Smooth muscle cell of the coronary artery (primary cell): Measurements from ENCODE around the gene PPARD. TPM values are rescaled to one million over a fixed set of nuclear protein-coding genes. Genes with fewer than 3 reads are reported as not detected.

Experiments
- total RNA-seq: library from RNA; depleted of rRNA; stranded (reverse); fragments of >200 nt; gene quantifications from 2 replicates; pipeline ENCODE4 v1.2.3, GENCODE V29; 2014; ENCODE audit warnings: low replicate concordance

Gene PPARD
- total RNA-seq, result 5.4 and 10.0 TPM in 2 replicates

DNA sequence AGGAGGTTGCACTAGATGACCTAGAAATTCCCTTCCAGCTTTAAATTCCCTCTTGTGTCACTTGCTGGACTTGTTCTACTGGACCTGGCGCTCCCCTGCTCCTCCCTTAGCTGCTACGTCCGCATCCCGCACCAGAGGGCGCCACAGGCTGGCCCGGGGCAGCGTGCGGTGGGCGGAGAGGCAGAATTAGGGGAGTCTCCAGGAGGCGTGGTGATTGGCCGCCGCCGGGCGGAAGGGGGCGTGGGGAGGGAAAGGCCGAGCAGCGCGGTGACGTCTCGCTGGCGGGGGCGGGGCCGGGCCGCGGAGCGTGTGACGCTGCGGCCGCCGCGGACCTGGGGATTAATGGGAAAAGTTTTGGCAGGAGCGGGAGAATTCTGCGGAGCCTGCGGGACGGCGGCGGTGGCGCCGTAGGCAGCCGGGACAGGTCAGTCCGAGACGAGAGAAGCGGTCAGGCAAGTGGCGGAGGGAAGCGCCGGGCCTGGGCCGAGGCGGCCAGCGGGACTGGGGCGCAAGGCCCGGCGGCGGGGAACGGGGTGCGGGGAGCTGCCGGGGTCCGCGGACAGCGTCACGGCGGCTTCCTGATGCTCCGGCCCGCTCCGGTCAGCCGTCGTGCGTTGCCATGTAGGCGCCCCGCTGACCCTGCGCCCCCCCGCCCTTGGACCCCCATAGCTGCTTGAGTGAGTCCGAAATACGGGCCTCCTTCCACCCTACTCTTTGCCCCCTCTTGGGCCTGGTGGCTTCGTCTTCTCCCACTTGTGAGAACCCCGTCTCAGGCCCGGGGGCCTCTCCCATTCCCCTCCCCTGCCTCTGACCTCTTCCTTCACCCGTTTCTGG, at the start of gene PPARD:
TSS of gene PPARD (plus strand) at position 301 of the 834 bp plus-strand sequence. CDS start 68,530 bp downstream, outside the sequence.

DNA sequence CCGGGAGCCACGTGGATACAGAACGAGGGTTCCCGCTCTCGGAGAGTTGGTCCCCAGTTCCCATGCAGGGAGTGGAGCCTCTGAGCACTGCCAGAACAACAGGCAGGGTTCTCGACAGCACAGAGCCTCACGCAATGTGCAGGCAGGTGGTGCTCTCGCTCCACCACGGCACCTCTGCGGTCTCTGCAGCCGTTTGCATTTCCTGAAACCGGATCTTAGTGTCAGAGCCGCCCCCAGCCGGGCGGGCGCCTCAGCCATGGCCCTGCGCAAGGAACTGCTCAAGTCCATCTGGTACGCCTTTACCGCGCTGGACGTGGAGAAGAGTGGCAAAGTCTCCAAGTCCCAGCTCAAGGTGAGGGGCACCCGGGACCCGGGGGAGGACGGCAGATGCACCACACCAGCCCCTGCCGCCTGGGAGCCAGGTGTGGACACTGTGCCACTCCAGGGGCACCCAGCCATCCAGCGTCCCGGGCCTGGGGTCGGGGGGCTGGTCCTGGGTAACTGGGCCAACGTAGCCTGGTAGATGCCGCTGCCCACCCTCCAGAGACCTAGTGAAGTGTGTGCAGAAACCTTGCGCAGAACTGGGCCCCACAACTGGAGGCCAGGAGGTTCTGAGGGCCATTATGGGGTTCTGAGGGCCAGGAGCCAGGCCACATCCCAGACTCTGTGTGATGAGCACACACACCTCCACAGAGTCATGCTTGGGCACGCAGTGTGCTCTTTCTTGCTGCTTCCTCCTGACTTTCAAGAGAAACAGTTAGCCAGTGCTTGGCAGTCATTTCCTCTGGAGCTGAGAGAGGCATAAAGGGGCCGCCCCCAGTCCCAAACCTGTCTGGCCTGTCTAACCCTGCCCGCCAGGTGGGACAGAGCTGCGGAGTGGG, 44.5 kb upstream of the PPARD start, which contains the start of gene DEF6:
TSS of gene DEF6 (plus strand) at position 218 of the 881 bp plus-strand sequence. CDS start at position 257, 39 bp downstream.

DNA sequence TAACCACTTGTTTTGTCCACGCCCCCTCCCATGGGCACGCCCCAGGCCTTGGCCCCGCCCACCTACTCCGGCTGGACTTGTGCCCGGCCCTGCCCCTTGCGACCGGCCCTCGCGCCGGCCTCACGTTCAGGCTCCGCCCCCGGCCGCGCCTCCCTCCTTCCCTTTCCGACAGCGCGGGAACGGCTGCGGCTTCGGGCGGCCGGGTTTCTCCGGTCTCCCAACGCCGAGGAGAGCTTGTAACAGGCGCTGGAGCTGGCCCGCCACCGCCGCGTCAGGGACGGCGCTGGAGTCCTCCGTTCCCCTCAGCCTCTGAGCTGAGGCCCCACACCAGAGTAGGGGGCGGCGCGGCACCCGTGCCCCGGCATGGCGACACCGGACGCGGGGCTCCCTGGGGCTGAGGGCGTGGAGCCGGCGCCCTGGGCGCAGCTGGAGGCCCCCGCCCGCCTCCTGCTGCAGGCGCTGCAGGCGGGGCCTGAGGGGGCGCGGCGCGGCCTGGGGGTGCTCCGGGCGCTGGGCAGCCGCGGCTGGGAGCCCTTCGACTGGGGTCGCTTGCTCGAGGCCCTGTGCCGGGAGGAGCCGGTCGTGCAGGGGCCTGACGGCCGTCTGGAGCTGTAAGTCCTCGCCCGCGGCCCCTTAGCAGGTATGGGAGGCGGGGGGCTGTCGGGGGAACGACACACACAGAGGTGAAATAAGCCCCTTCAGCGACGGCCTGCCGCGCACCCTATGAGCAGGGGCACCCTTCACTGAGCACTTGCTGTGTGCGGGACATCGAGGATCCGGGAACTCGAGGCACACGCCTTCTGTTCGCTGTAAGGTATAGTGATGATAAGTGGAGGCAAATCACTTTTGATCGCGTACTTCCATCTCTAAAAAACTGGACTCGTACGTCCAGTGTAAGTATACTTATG, 110.1 kb downstream of the PPARD start, which contains the start of gene FANCE:
TSS of gene FANCE (plus strand) at position 156 of the 908 bp plus-strand sequence. CDS start at position 364, 208 bp downstream.

DNA sequence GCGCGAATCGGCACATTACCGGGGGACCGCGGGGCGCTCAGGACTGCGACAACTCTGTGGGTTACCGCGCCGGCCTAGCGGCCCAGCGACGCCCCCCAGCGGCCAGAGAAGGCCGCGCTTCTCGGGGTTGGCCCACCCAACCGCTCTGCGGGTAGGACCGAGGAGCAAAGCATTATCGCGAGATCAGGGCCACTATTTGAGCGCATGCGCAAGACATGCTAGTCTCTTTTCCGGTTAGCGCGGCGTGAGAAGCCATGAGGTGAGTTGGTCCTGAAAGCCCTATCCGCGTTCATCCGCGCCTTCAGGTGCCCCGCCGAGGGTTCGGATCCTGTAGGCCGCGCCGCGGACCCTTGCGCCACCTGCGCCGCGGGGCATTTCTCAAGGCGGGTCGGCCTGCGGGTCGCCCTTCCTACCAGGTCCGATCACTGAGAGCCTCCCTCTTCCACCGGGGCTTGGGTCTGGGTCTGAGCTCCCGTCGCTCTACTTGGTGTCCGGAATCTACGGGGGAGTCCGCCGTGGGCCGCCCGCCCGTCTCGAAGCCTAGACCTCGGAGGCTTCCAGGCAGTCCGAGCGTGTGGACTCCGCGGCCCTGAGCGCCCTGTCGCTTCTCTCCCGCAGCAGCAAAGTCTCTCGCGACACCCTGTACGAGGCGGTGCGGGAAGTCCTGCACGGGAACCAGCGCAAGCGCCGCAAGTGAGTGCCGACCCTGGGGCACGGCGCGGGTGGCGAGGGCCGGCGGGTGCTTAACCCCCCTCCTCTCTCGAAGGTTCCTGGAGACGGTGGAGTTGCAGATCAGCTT, 126.0 kb downstream of the PPARD start, which contains the start of gene RPL10A:
TSS of gene RPL10A (plus strand) at position 221 of the 799 bp plus-strand sequence. CDS start at position 255, 34 bp downstream.

Other genes with a start within 250 kb of the PPARD start
- 0.15 TPM in 1 of 2 replicates, not detected in the other for gene TCP11, start 201.2 kb upstream of the PPARD start, total RNA-seq
- 1.4 and 2.3 TPM in 2 replicates for gene SCUBE3, start 128.6 kb upstream of the PPARD start, total RNA-seq
- 11.7 and 17.4 TPM in 2 replicates for gene ZNF76, start 82.8 kb upstream of the PPARD start, total RNA-seq
- 0.53 and 0.70 TPM in 2 replicates for gene DEF6, start 44.7 kb upstream of the PPARD start, total RNA-seq
- gene FANCE, start 109.8 kb downstream of the PPARD start, total RNA-seq, result 2.8 and 3.9 TPM in 2 replicates
- 1,582 and 2,681 TPM in 2 replicates for gene RPL10A, start 125.8 kb downstream of the PPARD start, total RNA-seq
- 2.5 and 7.4 TPM in 2 replicates for gene TEAD3, start 154.5 kb downstream of the PPARD start, total RNA-seq
- not detected in 2 replicates for gene TULP1, start 170.3 kb downstream of the PPARD start, total RNA-seq